ENCODE data around the gene FARP1.
A peak's percentile ranks its signal among the peaks of the same experiment; 100 is the strongest.

FARP1 gene

GRCh38 chr13:98451676-98452470 is 309.0 kb downstream of the FARP1 start:
- DNase-seq, result no peak

DNA sequence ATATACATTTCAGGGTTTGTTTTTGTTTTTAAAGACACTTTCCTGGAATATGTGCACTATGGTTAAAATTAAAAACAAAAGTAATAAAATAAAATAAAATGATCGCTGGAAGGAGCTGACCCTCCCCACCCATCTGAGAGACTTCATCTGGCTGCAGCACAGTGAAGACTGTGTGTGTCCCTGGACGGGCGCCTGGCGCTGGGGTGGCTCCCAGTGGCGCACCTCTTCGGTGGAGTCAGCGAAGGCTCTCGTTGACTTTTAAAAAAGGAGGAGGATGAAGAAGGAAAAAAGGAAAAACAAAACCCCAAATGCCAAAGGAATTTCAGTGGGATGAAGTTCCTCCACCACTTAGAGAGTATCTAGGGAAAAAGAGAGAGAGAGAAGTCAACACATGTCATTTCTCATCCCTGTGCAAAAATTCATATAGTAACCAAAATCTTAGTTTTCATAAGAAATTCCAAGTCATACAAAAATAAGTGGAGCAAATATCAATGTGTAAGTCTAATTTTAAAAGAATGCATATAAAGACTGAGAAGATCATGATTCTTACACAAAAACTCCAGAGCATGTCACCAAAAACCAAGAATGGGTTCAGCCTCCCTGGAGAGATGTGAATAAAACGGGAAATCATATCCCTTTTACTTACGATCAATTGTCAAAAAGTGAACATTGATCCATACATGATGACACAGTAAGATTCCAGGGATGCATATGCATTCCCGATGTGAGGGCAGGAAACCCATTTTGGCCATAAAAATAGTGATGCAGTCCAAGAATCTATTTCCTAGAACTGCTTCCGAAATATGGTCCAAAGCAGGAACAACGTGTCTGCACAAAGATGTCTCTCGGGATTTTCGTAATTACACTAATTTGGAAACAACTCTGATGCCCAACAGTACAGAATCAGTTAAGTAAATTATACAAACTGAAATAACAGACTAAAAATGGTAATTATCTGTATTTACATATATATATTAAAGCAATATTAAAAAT is 310.3 kb downstream of the FARP1 start:
- no peak for DNase-seq

DNA sequence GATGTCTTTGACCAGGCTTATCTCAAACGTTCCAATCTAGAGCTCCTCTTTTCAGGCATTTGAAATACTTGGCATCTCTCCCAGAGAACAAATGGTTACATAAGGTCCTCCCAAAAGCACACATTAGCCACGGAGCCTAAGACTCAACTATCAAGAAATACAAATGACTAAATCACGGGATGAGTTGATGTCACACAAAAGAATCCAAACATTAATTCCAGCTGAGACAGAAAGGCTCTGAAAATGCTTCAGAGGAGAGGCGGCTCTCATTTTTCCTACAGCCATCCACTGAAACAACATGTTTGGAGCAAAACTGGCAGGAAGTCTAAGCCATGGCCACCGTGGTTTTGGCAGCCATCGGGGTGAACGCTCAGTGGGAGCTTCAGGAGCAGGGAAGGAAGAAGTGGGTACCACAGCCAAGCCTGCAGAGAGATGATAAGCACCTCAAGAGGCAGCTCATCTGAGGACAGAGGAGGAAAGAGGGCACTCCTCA is 311.5 kb downstream of the FARP1 start:
- DNase-seq, result peak in 1 of 2 experiments; percentile 3

GRCh38 chr13:98456413-98456845 is 313.5 kb downstream of the FARP1 start:
- DNase-seq, result no peak

DNA sequence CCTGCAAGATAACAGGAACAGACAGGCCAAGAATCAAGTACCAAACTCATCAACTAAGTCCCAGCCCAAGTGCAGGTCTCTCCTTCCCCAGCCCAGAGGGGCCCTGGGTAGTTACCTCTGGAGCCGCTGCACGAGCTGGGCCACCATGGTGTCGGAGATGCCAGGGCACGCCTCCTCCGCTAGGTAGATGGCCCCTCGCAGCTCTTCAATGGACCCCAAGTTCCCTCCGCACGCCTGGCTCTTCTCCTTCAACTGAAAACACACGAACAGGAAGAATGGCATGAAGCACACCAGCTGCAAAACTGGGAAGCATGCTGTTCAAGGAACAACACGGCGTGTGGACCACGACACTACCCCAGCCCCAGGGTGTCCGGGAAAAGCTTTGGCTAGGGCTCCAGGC is 314.2 kb downstream of the FARP1 start:
- DNase-seq, result no peak

DNA sequence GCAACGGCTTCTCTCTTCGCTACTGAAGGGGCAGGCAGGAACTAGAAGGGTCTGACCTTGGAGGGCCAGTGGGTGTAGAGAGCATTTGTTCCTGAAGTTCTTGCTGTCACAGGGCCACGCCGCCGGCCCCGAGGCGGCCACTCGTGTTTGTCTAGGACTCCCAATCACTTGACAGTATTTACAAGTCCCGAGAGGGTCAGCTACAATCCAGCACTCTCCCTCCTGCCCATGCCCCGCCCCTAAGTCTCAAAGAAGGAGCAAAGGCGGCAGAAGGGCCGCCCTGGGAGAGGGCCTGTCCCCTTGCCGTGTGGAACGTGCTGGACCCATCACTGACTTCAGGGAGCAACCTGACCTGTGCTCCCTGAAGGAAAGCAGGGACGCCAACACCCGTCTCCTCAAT is 315.5 kb downstream of the FARP1 start:
- DNase-seq, result no peak

GRCh38 chr13:98459171-98459681 is 316.3 kb downstream of the FARP1 start:
- DNase-seq, result no peak

DNA sequence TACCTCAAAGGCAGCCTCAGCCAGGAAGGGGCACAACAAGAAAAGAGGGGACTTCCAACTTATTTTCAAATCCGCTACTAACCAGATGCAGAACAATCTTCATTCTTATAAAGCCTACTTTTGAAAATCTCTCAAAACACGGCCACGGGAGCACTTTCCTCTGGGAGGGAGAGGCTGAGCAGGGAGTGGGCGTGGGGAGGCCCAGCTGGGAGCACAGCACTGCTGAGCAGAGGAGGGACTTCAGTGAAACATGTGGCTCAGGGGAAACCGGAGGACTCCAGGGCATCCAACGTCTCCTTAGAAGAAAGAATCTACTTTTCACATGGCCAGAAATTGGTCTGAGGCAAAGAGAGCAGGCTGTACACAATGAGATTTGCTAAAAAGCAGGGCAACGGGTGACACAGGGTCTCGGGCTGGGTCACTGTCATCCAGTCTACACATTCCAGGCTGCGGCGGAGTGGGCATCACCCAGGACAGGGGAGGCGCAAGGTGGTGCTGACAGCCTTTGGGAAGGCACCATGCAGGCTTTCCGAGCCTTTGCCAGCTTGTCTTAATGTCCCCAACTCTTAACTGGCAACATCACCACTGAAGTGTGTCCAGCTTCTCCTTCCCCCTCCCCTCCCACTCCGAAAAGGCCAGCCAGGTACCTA is 317.0 kb downstream of the FARP1 start:
- DNase-seq, result no peak

DNA sequence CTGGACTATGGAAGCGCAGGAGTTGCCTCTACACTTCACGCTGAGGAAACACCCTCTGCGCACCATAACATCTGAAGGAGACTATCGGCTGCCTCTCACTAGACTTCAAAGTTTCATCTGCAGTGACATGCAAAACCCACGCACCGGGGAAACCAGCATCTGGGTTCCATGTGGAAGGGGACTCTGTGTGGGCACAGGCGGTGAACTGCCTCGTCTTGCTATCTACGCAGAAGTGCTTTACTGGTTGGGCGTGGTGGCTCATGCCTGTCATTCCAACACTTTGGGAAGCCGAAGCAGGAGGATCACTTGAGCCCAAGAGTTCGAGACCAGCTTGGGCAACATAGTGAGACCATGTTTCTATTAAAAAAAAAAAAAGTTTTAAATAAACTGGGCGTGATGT is 317.6 kb downstream of the FARP1 start:
- DNase-seq, result no peak

DNA sequence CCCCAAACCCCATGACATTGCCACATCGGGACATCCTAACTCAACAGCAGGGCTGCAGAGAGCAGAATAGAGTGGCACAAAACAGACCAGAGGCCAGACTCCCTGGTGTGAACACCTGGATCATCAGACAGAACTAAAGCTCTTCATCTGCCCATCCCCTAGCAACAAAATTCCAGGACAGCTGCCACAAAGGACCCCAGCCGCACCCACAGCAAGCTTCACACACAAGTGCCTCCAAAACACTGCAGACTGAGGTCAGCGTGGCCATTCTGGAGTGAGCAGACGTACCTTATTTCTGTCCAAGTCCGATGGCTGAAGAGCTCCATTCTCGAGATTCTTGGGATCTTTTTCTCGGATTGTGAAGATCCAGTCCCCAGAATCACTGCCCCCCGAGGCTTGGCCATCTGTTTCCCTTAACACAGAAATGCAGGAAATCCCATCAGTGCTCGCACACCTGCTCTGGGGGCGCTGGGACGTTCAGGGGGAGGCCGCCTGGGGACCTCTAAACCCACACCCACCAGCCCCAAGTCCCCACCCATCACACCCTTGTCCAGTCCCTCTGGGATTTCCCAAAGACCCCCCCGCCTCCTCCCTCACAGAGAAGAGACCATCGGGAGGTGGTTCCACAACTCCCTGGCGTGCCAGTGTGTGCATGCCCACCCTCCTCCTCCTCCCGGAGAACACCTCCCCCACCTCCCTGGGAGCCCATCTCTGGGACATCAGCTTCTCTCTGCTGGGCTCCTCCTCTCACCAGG is 318.8 kb downstream of the FARP1 start:
- DNase-seq, result no peak

- no peak for DNase-seq
Measured at GRCh38 chr13:98462241-98462882, 319.5 kb downstream of the FARP1 start.

DNA sequence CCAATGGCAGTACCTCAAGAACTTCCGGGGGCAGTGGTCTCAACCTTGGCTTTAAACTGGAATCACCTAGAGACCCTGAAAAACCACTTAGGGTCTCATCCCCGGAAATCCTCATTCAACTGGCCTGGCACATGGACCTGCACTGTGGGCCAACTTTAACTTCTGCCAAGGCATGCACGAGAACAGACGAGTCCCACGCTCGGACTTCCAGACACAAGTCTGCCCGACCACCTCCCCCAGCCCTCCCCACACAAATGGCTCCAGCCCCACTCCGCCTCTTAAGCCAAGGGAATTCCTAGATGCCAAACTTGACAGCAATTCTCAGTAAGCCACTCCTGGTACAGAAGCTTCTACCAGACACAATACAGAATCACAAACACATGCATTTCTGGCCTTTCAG is 320.1 kb downstream of the FARP1 start:
- no peak for DNase-seq

DNA sequence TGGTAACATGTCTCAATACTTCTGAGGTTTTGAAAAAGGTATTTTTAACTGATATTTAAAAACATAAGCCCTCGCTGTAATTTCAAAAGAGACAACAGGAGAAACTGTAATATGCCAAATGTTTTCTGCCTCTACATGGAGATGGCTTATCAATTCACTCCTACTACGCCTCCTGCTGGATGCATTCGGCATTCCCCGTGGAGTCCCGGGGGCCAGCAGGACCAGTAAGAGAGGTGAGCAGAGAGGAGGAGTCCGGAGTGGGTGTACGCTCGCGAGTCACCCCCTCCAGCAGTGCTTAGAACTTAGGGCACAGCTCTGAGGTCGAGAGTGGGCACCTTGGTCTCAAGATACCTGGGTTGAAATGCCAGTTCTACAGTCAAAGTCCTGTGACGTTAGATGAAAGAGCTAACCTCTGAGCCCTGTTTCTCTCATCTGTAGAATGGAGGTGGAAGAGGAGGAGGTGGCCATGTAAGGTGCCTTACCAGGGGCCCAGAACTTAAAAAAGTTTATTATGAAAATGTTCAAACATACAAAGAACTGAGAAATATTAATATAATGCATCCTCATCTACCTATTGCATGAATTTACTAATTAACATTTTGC is 323.8 kb downstream of the FARP1 start:
- peak; percentile 33 for DNase-seq

DNA sequence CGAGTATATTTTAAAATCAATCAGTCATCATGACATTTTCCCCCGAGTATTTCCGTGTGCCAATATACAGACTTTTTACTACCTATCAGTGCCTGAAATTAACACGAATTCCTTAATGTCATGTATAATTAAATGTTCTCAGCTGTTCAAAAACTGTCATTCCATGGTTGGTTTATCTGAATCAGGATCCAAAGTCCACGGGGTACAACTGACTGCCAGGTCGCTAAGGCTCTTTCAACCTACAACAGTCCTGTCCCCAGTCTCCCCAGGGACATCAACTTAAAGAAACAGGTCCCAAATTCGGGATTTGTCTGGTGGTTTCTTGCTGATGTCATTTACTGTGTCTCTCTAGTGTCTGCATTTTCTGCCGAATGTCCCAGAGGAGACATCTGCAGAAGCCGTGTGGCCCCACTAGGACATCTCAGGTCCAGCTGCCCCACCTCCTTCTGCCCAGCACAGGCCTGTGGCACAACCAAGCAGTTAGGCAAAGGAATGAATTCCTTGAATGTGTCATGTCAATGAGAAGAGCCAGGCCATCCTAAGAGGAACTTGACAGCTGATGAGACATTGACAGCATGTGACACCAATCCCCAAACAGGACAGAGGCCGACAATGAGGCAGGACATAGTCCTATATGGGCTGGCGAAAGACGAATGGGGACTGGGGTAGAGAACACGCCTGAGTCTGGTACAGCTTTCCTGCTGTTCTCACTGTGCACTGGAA is 324.5 kb downstream of the FARP1 start:
- DNase-seq, result no peak

GRCh38 chr13:98468361-98468760 is 325.5 kb downstream of the FARP1 start:
- no peak for DNase-seq

- DNase-seq, result no peak
Measured at GRCh38 chr13:98468929-98469328, 326.0 kb downstream of the FARP1 start.

- no peak for DNase-seq
Measured at GRCh38 chr13:98470920-98471319, 328.0 kb downstream of the FARP1 start.

DNA sequence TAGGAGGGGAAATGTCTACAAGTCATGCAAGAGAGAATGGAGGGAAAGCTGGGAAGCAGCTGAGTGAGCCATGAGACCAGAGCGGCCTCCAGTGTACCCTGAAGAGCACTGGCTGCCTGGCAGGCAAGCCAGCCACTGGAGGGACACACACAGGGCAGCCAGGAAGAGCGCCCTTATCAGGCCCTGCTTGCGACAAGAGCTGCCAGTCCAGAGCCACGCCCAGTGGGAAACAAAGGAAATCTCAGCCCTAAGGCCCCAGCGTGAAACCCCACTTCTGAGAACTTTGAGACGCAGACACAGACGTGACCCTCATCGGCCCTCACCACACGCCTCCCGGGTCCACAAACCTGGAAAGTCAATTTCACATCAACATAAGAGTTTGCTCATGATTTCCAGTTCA is 329.0 kb downstream of the FARP1 start:
- DNase-seq, result no peak

DNA sequence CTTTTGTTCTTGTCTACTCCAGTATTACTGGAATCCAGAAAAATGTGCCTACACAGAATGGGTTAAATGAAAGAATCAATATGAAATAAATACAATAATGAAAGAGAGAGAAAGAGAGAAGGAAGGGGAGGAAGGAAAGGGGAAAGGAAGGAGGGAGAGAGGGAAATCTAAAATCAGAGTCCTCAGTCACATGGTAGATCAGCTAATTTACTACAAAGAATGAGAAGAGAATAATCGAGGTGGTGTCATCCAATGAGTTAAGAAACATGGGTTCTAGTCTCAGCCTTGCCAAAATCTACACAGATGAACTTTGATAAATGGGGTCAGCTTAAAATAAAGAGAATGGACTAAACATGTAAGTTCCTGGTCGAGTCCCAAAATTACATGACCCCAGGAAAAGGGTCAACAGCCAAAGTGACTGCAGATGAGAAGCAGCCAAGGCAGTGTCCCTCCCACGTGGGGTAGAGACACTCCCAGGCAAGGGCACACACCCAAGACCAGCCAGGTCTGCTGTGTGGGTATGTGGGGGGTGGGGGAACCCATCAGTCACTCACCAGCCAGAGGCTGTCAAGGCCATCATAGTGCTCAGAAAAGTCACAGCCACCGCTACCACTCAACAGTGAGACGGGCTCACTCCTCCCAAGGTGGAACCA is 330.4 kb downstream of the FARP1 start:
- no peak for DNase-seq

- no peak for DNase-seq
Measured at GRCh38 chr13:98473788-98474144, 330.9 kb downstream of the FARP1 start.
